Measurements from ENCODE around the gene PKN1. TPM values are rescaled to one million over a fixed set of nuclear protein-coding genes. Genes with fewer than 3 reads are reported as not detected.

The PKN1 gene
- total and polyA plus RNA-seq, 9 of the 15 experiments (the other 6 are each of a cell fraction or from before 2014, with no cell fraction given), result 0.30 to 228 (median 77.5) TPM

DNA sequence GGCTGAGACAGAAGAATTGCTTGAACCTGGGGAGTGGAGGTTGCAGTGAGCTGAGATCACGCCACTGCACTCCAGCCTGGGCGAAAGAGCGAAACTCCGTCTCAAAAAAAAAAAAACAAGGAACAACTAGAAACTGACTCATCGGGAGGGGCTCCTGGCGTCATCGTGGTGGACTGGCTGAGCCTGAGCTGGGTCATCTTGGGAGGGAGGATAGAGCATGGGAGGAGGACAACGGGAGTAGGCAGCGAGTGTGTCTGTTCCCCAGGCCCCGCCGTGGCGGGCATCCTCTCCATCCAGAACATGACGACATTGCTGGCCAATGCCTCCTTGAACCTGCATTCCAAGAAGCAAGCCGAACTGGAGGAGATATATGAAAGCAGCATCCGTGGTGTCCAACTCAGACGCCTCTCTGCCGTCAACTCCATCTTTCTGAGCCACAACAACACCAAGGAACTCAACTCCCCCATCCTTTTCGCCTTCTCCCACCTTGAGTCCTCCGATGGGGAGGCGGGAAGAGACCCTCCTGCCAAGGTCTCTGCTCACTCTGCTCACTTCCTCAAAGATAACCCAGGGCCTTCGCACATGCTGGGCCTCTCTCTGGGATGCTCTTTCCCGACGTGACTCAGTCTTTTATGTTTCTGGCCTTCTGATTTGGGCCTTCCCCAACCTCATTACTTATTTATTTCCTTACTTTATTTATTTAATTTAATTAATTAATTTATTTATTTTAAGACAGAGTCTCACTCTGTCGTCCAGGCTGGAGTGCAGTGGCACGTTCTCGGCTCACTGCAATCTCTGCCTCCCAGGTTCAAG, 30.6 kb upstream of the PKN1 start (continued):
- TF ChIP-seq CHCHD3 (CRISPR knock-in tag; IDR thresholded peaks at IDR 0.05) (no peak), YY1 (IDR thresholded peaks at IDR 0.05; ENCODE audit: borderline replicate concordance in 1 of 3, control insufficient read depth in 1 of 3, extremely low read depth in 1 of 3, insufficient read depth in 3 of 3, insufficient read length in 1 of 3, insufficient replicate concordance in 2 of 3, low read depth in 1 of 3, low read length in 2 of 3) (no peak), HDAC3 (IDR thresholded peaks at IDR 0.05; ENCODE audit: borderline replicate concordance, partially characterized antibody) (no peak), BRD9 (IDR thresholded peaks at IDR 0.05; ENCODE audit: low read depth, partially characterized antibody) (no peak), POLR2AphosphoS2 (IDR thresholded peaks at IDR 0.05; ENCODE audit: low read length) (no peak), ETV1 (tag; conservative IDR thresholded peaks at IDR 0.05; ENCODE audit: low read depth) (no peak), CEBPZ (IDR thresholded peaks at IDR 0.05; ENCODE audit: borderline replicate concordance, low read depth, low read length) (no peak), PRPF4 (IDR thresholded peaks at IDR 0.05; ENCODE audit: insufficient read depth, low read depth, low read length, poor library complexity, severe bottlenecking) (no peak), ZNF217 (CRISPR knock-in tag; IDR thresholded peaks at IDR 0.05) (no peak), MAFF (IDR thresholded peaks at IDR 0.05; ENCODE audit: low read length) (no peak), ARID2 (IDR thresholded peaks at IDR 0.05) (no peak), ATF1 (CRISPR knock-in tag; IDR thresholded peaks at IDR 0.05) (no peak), ATF1 (tag; IDR thresholded peaks at IDR 0.05) (0 out of 2 replicates have a peak, but pooled peaks have one; percentile 15), SMARCC2 (IDR thresholded peaks at IDR 0.05; ENCODE audit: low read depth) (no peak), TAL1 (IDR thresholded peaks at IDR 0.05) (no peak), ZFP30 (CRISPR knock-in tag; IDR thresholded peaks at IDR 0.05; ENCODE audit: borderline replicate concordance) (no peak), PTBP1 (IDR thresholded peaks at IDR 0.05; ENCODE audit: low read depth, low read length) (no peak), ZFX (CRISPR knock-in tag; IDR thresholded peaks at IDR 0.05) (no peak), OTX1 (CRISPR knock-in tag; IDR thresholded peaks at IDR 0.05) (no peak), TCF7 (IDR thresholded peaks at IDR 0.05; ENCODE audit: borderline replicate concordance) (no peak), EHMT2 (IDR thresholded peaks at IDR 0.05) (no peak), ZNF124 (CRISPR knock-in tag; IDR thresholded peaks at IDR 0.05) (no peak), MED1 (CRISPR knock-in tag; IDR thresholded peaks at IDR 0.05; ENCODE audit: borderline replicate concordance) (no peak), CSDE1 (IDR thresholded peaks at IDR 0.05) (no peak), TAF1 (IDR thresholded peaks at IDR 0.05; ENCODE audit: control insufficient read depth, extremely low read depth, insufficient read depth, low read length, severe bottlenecking) (no peak)
- TF ChIP-seq, protein P1, sequence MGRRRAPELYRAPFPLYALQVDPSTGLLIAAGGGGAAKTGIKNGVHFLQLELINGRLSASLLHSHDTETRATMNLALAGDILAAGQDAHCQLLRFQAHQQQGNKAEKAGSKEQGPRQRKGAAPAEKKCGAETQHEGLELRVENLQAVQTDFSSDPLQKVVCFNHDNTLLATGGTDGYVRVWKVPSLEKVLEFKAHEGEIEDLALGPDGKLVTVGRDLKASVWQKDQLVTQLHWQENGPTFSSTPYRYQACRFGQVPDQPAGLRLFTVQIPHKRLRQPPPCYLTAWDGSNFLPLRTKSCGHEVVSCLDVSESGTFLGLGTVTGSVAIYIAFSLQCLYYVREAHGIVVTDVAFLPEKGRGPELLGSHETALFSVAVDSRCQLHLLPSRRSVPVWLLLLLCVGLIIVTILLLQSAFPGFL (CRISPR knock-in tag; IDR thresholded peaks at IDR 0.05), result no peak
